Inferior parietal cortex (tissue), 1 donor: ENCODE measurements around the gene WIZ.
A peak's percentile ranks its signal among the peaks of the same experiment; 100 is the strongest.

ENCODE experiments used
- DNase-seq: peaks from one replicate; pipeline ENCODE4 v3.0.0-alpha.2; 2016; ENCODE audit errors: extremely low spot score

The WIZ gene

DNA sequence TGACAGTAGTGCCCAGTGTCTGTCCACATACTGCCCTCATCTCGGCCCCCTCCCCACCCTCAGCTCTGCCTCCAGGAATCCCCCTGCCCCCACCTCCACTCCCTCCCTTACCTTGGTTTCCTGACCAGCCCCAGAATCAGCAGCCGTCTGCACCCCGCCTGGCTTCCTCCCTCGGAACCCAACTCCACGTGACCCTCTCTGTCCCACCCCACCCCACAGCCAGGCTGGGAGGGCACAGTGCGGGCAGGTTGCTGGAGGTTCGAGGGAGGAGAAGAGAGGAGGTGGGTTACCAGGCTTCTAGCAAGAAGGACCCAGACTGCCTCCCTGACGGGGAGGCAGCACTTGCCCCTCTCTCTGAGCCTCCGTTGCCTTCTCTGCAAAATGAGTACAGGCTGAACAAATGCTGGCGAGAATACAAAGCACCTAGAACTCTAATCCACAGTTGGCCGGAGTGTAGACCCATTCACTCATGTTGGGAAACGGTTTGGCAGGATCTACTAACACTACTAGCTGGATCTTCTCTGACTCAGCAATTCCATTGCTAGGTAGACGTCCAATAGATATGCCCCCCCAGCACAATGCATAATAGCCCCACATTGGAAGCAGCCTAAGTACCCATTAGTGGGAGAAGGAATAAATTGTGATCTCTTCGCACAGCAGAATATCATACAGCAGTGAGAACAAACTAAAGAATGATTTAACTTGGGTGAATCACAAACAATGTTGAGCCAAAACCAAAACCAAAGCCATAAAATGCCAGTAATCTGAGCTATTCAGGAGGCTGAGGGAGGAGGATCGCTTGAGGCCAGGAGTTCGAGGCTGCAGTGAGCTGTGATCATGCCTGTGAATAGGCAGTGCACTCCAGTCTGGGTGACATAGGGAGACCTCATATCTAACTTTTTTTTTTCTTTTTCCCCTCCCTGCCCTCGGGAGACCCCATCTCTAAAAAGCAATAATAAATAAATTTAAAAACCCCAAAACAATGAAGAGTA lies 14.9 kb upstream of the WIZ start, which contains the start of gene RASAL3:
RASAL3 (minus strand) TSS at position 151 of the 992 bp plus-strand sequence. CDS start 186 bp downstream, outside the sequence.
- DNase-seq, result no peak

DNA sequence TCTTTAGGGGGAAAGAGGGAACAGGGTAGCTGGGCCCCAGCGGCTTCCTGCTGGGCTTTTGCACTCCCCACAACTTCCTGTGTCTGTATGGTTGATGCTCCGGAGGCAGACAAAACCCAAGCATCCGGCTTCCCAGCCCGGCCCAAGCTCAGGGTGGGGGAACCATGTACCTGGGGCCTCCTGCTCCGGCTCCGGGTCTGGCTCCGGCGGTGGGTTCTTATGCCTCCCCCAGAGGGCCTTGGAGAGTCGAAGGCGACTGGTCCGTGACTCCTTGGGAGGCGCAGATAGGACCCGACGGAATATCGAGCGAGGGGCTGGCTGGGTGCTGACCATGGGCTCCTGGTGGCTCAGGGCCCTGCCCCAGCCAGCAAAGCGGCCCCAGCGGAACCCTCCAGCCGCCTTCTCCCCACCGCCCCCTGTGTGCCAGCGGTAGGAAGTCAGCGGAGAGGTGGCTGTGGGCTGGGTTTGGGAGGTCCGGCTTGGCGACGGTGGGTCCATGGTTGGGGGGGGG lies 14.2 kb upstream of the WIZ start:
- no peak for DNase-seq

DNA sequence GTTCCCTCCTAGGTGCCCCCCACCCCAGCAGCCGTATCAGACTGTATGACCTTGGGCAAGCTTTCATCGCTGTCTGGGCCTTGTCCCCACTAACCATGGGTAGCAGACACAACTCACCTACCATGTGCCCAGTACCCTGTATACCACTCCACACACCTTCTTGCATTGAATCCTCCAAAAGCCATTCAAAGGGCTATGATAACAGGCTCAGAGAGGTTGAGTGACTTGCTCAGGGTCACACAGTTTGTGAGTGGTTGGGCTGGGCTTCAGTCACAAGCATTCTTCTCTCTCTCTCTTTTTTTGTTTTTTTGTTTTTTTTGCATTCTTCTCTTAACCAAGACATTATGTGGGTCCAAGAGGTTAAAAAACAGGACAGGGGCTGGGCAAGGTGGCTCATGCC lies 11.9 kb upstream of the WIZ start:
- no peak for DNase-seq

DNA sequence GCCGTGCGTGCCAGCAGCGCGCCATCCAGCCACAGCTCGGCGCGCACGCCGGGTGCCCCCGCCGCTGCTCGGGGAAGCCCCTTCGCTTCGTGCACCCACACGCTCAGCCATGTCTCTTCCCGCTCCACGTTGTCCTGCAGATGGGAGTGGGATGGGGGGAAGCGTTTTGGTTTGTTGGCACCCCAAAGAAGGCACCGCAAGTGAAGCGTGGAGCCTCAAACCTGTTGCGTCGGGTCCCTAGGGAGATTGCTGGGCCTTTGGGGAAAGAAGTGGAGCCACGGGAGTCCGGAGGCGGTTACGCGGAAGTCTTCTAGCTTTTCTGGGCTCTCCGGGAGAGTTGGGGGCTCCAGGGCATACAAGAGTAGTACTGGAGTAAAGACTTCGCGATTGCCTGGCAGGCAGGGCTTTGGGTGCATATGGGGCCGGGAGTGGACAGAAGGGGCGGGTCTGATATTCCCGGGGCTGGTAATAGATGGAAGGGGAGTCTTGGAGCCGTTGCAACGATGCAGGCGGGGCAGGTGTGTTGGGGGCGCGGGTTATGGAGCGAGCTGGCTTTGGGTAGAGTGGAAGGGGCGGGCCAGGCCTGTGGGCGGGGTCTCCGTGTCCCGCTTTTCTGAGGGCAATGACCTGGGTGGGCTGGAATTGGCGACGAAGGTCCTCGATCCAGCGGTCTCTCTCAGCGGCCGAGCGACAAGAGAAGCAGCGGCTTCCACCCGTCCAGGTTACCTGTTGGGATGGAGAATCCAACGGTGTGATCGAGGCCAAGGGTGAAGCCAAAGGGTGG lies 8.1 kb upstream of the WIZ start:
- DNase-seq, result no peak

DNA sequence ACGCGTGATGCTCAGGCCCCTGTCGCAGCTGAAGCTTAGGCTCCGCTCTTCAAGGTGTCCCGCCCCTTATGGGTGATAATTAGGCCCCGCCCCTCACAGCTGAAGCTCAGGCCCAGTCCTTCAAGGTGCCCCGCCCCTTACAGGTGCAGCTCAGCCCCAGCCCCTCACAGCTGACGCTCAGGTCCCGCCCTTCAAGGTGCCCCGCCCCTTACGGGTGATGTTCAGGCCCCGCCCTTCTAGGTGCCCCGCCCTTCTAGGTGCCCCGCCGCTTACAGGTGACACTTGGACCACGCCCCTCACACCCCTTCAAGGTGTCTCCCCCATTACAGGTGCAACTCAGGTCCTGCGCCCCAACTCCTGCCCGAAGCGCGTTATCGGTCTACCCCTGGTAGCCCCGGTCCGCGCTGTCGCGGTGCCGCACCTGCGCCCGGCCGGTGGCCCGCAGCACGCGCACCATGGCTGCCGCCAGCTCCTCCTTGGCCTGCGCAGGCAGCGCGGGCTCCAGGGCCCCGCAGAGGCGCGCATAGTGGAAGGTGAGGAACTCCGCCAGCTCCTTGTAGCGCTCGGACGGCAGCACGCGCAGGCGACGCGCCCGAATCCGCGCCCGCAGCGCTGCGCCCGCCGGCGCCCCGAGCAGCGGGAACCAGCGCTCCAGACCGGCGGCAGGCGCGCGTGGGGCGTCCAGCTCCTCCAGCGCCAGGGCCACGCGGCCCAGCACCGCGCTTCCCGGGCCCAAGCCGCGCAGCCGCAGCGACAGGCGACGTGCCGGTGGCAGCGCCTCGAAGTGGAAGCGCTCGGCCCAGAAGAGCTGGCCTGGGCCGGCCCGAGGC lies 7.3 kb upstream of the WIZ start:
- DNase-seq, result no peak

DNA sequence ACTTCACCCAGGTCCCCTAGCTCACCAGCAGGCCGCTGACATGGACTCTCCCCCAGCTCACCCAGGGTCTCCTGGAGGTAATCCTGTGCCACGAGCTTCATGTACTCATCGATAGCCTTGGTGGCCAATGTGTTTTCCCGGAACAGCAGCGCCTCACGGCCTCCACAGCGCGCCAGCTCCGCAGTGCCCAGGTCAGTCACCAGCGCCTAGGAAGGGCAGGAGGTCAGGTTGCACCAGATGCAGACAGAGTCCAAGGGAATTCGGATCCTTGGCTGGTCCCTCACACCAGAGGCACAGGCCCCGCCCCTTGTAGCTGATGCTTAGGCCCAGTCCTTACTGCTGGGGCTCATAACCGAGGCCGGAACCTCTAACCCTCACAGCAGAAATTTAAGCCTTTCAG lies 6.7 kb upstream of the WIZ start:
- no peak for DNase-seq

DNA sequence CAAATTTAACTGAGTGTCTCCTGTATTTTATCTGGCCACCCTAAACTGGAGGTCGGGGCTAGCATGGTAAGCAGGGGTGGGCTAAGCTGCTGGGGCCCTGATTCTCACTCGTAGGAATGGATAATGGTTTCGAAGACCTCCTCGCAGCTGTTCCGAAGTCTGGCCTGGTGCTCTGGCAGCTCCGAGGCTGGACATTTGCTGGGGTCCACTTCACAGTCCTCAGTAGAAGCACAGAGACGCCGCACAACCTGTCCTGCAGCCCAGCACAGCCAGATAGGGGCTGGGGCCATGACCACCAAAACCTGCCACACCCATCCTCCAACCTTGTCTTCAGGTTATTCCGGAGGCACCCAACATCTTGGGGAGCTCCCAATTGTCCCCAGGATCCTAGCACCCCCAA lies 6.2 kb upstream of the WIZ start:
- DNase-seq, result no peak

DNA sequence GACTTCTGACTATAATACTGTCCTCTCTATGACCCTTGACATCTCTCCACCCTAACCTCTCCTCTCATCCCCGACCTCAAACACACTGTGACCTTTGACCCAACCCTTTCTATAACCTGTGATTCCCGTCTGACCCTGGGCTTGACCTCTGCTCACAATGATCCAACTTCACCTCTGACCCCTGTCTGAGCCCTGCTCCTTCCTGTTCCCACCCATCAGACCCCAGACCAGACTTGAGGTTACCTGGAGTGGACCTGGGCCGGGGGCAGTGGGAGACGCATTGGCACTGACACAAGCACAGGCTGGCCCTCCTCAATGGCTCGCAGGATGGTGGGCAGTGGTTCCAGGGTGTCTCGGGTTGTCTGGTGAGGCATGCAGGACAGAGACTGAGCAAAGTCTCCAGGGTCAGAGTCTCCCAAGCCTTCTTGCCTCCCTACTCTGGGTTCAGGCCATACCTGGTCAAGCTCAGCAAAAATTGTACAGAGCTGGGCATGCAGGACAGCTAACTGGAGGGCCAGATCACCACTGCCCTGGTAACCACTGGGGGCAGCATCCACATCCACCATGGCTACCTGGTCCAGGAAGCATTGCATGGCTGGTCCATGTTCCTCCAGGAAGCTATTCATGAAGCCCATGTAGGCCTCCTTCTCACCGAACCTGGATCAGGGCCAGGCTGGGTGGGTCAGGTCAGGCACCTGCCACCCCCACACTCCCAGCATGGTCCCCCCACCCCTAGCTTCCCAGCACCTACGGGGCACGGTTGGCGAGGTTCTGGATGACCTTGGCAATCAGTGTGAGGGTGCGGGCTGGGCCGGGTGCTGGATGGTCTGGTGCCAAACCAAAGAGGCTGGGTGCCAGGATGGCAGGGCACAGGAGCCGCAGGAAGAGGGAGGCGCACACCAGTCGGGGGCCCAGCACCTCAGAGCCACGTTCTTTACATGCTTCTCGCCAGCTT lies 4.4 kb upstream of the WIZ start:
- no peak for DNase-seq

DNA sequence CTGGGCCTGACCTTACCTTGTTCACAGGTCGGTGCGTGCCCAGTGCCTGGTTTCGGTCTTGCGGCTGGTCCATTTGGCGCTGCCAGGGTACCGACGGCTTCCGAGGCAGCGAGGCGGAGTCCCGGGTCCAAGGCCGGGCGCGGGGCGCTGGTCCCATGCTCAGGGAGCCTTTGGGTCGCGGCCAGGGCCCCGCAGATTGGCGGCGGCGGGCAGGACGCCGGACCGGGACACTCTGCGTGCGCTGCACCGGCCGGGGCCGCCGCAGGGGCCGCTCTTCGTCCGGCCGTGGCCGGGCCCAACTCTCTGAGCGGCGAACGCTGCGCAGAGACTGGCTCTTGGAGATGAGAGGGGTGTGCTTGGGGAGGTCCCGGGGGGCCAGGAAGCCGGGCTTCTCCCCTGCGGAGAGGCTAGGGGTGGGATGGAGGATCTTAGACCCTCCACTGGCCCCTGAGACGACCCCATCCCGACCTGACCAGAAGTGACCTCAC lies 3.4 kb upstream of the WIZ start:
- no peak for DNase-seq

DNA sequence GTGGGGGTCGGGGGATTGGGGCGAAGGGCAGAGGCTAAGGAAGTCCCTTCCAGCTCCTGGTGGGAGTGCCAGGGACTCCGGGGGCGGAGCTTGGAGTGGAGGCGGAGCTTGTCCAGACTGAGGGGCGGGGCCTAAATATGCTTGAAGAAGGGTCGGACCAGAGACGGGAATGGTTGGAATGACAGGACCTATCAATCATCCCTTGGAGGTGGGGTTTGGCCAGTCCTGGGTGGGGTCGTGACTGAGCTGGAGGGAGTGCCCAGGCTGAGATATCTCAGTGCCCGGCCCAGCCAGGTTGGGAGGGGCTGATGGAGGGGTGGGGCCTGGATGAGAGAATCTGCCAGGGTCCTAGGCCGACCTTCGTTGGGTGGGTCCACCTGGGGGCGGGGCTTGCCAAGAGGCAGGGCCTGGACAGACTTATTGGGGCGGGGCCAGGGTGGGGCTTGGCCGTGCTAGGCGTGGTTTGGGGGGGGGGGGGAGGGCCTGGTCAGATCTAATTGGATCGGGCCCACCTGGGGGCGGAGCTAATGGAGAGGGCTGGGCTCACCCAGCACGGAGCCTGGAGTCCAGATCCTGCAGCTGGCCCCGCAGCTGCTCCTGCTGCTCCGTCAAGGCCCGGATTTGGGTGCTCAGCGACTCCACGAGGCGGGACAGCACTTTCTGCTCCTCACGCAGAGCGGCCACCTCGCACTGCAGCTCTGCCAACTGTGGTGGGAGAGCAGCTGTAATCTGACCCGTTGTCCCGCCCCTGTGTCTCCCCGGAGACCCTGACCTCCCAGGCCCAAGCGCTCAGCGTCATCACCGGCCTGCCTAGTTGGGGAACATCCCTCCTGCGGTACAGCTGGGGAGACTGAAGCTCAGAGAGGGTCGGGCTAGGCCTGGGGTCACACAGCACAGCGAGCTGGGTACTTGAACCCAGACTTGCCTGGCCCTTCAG lies 2.6 kb upstream of the WIZ start:
- peak; percentile 15 for DNase-seq

DNA sequence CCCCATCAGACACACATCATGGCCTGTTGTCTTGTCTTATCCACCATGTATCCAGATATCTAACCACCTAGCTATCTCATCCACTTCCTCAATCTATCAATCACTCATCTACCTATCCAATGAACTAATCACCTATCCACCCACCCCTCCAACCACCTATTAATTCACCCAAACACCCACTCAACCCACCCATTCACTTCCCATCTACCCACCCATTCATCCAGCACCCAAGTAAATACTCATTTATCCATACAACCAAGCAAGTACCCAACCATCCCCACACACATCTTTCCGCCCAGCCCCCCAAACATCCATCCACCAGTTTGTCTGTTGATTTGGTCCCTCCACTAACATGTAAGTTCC lies 753 bp upstream of the WIZ start:
- DNase-seq, result no peak

DNA sequence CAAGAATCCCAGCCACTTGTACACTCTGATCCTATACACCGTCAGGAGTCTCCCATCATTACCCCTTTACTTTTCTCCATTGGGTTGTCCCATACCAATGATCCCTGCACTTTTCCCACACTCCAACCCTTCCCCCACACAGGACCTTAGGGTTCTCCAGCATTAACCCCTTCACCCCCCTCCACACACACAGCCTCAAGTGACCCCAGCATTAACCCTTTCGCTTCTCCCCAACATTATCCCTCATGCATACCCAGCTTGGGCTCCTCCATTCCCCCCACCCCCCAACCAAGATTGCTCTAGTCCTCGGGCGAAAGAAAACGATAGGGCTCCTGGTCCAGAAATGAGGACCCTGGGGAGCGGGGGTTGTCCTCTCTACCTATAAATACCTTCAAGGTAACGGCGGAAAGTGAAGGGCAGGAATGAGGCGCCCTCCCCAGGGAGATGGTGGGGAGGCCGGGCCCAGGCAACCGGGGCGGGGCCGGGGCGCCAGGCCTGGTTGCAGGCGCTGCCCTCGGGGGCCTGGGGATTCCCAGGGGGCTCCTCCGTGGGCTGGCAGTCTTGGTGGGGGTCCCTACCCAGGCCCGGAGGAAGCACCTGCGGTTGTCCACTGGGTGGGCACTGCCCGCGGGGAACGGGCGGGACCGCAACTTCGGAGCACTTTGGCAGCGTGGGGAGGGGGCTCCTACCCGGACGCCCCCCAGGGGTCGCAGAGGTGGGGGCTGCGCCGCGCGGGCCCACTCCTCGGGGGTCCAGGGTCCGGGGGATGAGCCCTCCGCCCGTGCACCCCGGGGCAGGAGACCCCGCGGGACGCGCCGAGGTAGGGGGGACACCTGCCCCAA lies 757 bp downstream of the WIZ start:
- no peak for DNase-seq

DNA sequence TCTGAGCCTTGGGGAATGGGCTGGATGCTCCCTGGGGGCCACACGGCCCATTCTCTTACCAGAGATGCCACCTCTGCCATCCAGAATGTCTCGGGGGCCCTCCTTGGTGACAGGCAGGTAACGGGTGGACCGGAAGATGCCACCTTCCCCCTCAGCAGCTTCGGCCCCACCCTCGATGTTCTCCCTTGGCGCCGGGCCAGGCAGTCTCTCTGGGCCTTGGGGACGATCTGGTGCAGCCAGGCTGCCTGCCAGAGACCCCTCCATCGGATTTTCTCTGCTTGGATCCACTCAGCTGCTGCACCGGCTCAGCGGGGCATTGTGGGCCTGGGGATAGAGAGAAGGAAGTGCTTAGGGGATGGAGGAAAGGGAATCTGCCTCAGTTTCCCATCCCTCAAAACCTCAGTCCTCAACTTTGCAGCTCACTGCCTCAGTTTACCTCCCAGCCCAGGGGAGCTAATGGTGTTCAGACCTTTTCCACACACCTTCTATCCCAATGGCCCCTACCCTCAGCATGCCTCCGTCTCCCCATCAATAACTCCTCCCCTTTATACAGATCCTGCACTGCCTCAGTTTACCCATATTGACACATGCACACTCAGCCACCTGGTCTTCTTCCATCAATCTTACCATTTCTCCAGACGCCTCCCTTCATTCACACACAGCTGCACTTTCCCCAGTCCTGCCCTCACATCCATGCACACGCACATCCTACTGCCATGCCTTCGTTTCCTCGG lies 1.5 kb downstream of the WIZ start:
- DNase-seq, result no peak

DNA sequence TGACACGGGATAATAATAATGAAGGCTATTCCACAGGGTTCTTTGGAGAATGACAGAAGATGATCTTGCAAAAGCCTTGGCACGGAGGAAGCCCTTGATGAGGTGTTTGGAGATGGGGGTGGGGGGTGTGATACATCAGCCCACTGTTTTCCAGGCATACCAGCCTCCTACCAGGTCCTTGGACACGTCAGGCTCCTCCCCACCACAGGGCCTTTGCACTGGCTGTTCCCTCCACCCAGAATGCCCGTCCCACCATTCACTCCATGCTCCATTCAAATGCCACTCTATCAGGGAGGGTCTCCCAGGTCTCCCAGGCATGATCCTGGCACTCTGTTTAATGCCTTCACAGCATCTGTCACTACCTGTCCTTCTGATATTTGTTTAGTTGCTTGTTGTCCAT lies 2.7 kb downstream of the WIZ start:
- no peak for DNase-seq

DNA sequence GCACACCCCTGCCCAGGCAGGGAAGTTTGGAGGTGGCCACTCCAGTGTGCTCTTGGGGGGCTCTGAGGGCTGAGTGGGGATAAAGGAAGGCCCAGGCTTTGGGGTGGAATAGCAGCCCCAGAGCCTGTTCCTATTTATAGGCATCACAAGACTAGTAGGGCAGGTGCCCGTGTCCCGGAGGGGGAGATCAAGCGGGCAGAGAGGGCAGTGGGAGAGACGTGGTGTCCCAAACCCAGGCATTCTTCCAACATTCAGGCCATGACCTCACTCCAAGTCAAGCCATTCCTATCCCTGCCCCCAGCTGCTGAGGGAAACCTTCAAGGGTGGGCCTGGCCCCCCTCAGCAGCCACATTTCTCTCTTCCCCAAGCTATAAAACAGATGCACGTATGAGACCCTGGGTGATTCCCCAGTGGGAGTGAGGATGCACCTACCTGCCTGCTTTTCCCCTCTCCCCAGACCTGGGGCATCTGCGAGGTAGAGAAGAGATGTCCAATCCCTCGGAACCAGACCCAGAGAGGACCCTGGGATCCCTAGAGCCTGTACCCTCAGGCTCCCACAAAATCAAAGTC lies 3.9 kb downstream of the WIZ start:
- no peak for DNase-seq

DNA sequence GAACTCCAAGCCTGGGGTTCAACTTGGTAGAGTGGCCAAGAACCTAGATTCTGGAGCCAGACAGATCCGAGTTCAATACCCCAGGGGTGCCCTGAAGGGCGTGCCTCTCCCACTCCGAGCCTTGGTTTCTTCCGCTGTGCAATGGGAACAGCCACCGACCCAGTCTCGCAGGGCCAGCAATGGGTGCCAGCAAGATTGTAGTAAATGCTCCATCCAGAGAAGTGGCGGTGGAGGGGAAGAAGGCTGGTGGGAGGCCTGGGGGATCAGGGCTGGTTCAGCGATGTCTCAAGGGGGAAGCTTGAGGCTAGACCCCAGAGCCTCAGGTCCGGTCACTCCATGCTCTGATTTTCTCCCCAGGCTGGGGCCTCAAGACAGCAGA lies 4.5 kb downstream of the WIZ start:
- no peak for DNase-seq

DNA sequence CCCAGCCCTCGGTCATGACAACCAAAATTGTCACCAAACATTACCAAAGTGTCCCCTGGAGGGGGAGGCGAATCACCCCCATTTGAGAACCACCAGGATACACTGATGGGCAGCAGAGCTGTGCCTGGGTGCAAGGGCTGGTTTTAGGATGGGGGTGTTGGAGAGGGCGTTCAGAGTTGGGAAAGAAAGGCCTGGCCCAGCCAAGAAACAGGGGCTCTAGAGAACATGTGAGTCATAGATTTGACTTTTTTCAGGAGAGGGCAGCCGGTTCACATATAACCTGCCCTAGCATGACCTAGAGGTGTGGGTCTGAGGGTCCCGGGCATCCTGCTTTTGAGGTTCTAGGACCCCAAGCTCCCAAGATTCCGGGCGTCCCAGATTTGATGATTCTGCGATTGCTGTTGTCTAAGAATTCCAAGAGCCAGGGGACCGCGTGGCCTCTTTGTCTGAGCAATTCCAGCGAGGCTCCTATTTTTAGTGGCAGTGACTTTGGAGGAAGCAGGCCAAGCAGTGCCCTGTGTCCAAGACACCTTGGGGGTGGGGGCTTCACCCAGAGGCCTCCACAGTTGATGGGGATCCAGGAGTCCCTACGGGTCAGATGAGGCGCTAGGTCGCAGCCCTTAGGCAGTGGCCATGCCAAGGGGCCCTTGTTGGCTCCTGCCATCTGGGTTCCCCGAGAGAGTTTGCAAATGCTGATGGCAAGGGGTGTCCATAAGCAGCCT lies 5.1 kb downstream of the WIZ start:
- DNase-seq, result no peak
